Endothelial cell of umbilical vein (primary cell): ENCODE data around the gene KCNE4. TPM values are rescaled to one million over a fixed set of nuclear protein-coding genes. Genes with fewer than 3 reads are reported as not detected.

Source experiments
- BruUV-seq: library from RNA; stranded (reverse); fragments of 400-500 nt; replicated peaks from 2 replicates; lab custom pipeline; 2021; lab: Mats Ljungman, UMichigan
- CTCF ChIA-PET: fragments of 300-600, 350-600 bp; sonication (Branson Sonifier 250); formaldehyde crosslinking; loops from one replicate; lab custom pipeline; 2021; ENCODE audit warnings: antibody characterized with exemption, inconsistent platforms; lab: Charles Lee
- POLR2A ChIA-PET: fragments of 300-600, 350-600 bp; sonication (Branson Sonifier 250); formaldehyde crosslinking; loops from one replicate; lab custom pipeline; 2021; ENCODE audit warnings: antibody characterized with exemption, inconsistent platforms; lab: Charles Lee
- DNase-seq: peaks from one replicate; pipeline ENCODE4 v3.0.0-alpha.2; 2011; ENCODE audit warnings: low read depth, low spot score
- FAIRE-seq: peaks from 2 replicates; lab custom pipeline; 2011; peaks lifted over from hg19 to GRCh38; lab: Jason Lieb, UNC
- H2AFZ ChIP-seq: 2 replicates; pipeline ENCODE4 v1.6.0; 2012; ENCODE audit warnings: low read depth, low read length, control low read depth, inconsistent platforms
- H3K27ac ChIP-seq: 2 replicates; pipeline ENCODE4 v1.5.1; 2011; ENCODE audit warnings: low read depth, mild to moderate bottlenecking, control low read depth, low read length, moderate library complexity; ENCODE audit not compliant: insufficient read depth
- H3K27me3 ChIP-seq, 2 experiments: 2 replicates each; pipeline versions ENCODE4 v1.6.0 to v1.6.1; 2011; ENCODE audit warnings: low read length in 2 of 2, mixed read lengths in 1 of 2; ENCODE audit not compliant: control insufficient read depth in 2 of 2, insufficient read depth in 2 of 2
- H3K36me3 ChIP-seq, 2 experiments: 2 replicates in 1 of 2; 3 replicates in 1 of 2; pipeline ENCODE4 v1.5.1; 2011; ENCODE audit warnings: low read length in 2 of 2, mild to moderate bottlenecking in 1 of 2, moderate library complexity in 1 of 2; ENCODE audit not compliant: control insufficient read depth in 2 of 2, insufficient read depth in 2 of 2; ENCODE audit errors: extremely low read depth in 1 of 2
- H3K4me1 ChIP-seq: 3 replicates; pipeline ENCODE4 v1.5.1; 2011; ENCODE audit warnings: mild to moderate bottlenecking, low read length; ENCODE audit not compliant: control insufficient read depth, insufficient read depth; ENCODE audit errors: extremely low read depth
- H3K4me2 ChIP-seq: 2 replicates; pipeline ENCODE4 v1.6.1; 2011; ENCODE audit warnings: low read length, control low read depth, mixed read lengths; ENCODE audit not compliant: insufficient read depth
- H3K4me3 ChIP-seq, 3 experiments: fragments of 200-600 bp in 1 of 3; sonication (generic), shearing (Covaris generic) in 1 of 3; replicated peaks in 1 of 3; 2 replicates each; pipeline ENCODE4 v1.5.1; 2011 to 2016; ENCODE audit warnings: control low read depth in 3 of 3, low read length in 3 of 3, mild to moderate bottlenecking in 2 of 3, inconsistent platforms in 1 of 3, low read depth in 1 of 3, moderate library complexity in 1 of 3; ENCODE audit not compliant: insufficient read depth in 1 of 3
- H3K79me2 ChIP-seq: 2 replicates; pipeline ENCODE4 v1.6.0; 2012; ENCODE audit warnings: low read length, inconsistent platforms; ENCODE audit not compliant: control insufficient read depth, insufficient read depth
- H3K9ac ChIP-seq: replicated peaks from 2 replicates; pipeline ENCODE3; 2011; ENCODE audit warnings: low read length, control low read depth; ENCODE audit not compliant: insufficient read depth; ENCODE audit errors: extremely low read depth
- H3K9me1 ChIP-seq: replicated peaks from 3 replicates; pipeline ENCODE4 v1.6.0; 2011; ENCODE audit warnings: mild to moderate bottlenecking, low read length; ENCODE audit not compliant: control insufficient read depth, insufficient read depth; ENCODE audit errors: extremely low read depth
- H3K9me3 ChIP-seq: replicated peaks from 2 replicates; pipeline ENCODE4 v1.5.1; 2012; ENCODE audit warnings: low read length, inconsistent platforms; ENCODE audit not compliant: control insufficient read depth, insufficient read depth
- H4K20me1 ChIP-seq: replicated peaks from 2 replicates; pipeline ENCODE3; 2011; ENCODE audit warnings: mild to moderate bottlenecking, low read length; ENCODE audit not compliant: control insufficient read depth, insufficient read depth; ENCODE audit errors: extremely low read depth
- EZH2 ChIP-seq: IDR thresholded peaks from 2 replicates; pipeline ENCODE4 v1.6.1; 2012; ENCODE audit warnings: borderline replicate concordance, low read depth, mild to moderate bottlenecking, moderate library complexity, low read length, inconsistent platforms; ENCODE audit not compliant: severe bottlenecking
- FOS ChIP-seq: IDR thresholded peaks from 2 replicates; pipeline ENCODE4 v1.6.1; 2011; ENCODE audit warnings: mild to moderate bottlenecking, low read length, moderate library complexity, borderline replicate concordance; ENCODE audit not compliant: insufficient read depth
- GATA2 ChIP-seq: IDR thresholded peaks from 2 replicates; pipeline ENCODE4 v1.7.0; 2011; ENCODE audit warnings: low read depth, mild to moderate bottlenecking, moderate library complexity, mixed read lengths, low read length; ENCODE audit not compliant: insufficient read length, insufficient read depth
- JUN ChIP-seq: IDR thresholded peaks from 2 replicates; pipeline ENCODE4 v1.6.1; 2011; ENCODE audit warnings: borderline replicate concordance, low read depth; ENCODE audit not compliant: insufficient read length, insufficient read depth
- MAX ChIP-seq: IDR thresholded peaks from 2 replicates; pipeline ENCODE4 v1.6.1; 2011; ENCODE audit not compliant: insufficient read depth, insufficient read length
- MYC ChIP-seq: IDR thresholded peaks from one replicate; pipeline ENCODE4 v1.6.1; 2011; ENCODE audit warnings: mild to moderate bottlenecking, low read depth, low read length
- POLR2A ChIP-seq: IDR thresholded peaks from 2 replicates; pipeline ENCODE4 v1.6.1; 2012; ENCODE audit warnings: low read depth, mild to moderate bottlenecking, control low read depth, low read length
- POLR2AphosphoS5 ChIP-seq: IDR thresholded peaks from 2 replicates; pipeline ENCODE4 v1.6.1; 2012; ENCODE audit warnings: low read depth, mild to moderate bottlenecking, control low read depth, low read length, moderate library complexity; ENCODE audit not compliant: insufficient read depth
- dilution Hi-C: fragments of 300-500 bp; cut with MboI; formaldehyde crosslinking; loops from one replicate; pipeline ENCODE4 v1.15.0; 2019; ENCODE audit warnings: low sequenced_read_pairs; ENCODE audit not compliant: extremely low pct_ligation_motif_present
- intact Hi-C: fragments of 100-400 bp; cut with micrococcal nuclease; formaldehyde crosslinking; loops from one replicate; pipeline ENCODE4 v1.10.0; 2022
- polyA plus RNA-seq, 4 experiments: library from polyadenylated mRNA; depleted of rRNA in 3 of 4; stranded (reverse) in 3 of 4; unstranded in 1 of 4; fragments of >200 nt; gene quantifications; 2 replicates each; pipeline versions ENCODE4 v1.2.1 to v1.2.3, GENCODE V29; 2011 to 2012; ENCODE audit warnings: missing spikeins in 1 of 4
- total RNA-seq: library from RNA; stranded (reverse); gene quantifications from 2 replicates; pipeline ENCODE4 v1.2.3, GENCODE V29; 2021
- TF ChIP-seq, protein P1 (sequence below), 2 donors: IDR thresholded peaks; 1 replicate in 1 of 2; 2 replicates in 1 of 2; pipeline ENCODE4 v1.5.1; 2011; ENCODE audit warnings: low read length in 2 of 2, mild to moderate bottlenecking in 2 of 2, moderate library complexity in 2 of 2, control low read depth in 1 of 2, inconsistent platforms in 1 of 2, low read depth in 1 of 2; ENCODE audit not compliant: insufficient read depth in 1 of 2; ENCODE audit errors: extremely low read depth in 1 of 2

KCNE4 gene
- total and polyA plus RNA-seq, 2 donors (not counting 3 experiments of a cell fraction or from before 2014, with no cell fraction given): 0.01 TPM; not detected in 1

DNA sequence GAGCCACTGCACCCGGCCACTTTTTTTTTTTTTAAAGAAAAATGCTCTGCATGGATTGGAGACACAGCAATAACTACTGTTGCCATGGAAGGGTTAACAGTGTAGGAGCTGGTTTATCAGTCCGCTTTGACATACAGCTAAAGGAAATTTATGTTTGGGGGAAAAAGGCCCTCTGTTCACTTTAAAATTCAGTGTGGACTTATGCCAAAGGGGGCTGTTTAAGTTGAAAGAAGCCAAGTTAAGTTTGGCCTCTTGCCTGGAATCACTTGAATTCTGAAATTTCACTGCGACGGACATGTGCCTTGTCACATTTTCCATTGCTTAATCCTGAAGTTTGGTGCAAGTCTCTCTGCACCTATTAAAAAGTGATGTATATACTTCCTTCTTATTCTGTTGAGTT is 3.1 kb downstream of the KCNE4 start:
- POLR2A ChIA-PET: no interaction called here
- intact Hi-C loops: no loop called here

More for the DNA sequence above, 3.1 kb downstream of the KCNE4 start:
- Histone ChIP-seq H3K9ac (no peak overlapping the region), H3K79me2 (no peaks in the 10 kb centered on the region), H3K9me1 (no peaks in the 10 kb centered on the region), H3K27ac (no peak overlapping the region), H2AFZ (no peak overlapping the region), H3K4me1 (no peaks in the 10 kb centered on the region), H3K4me3 (no peak overlapping the region), H3K4me2 (no peak overlapping the region), H3K9me3 (no peaks in the 10 kb centered on the region), H4K20me1 (no peaks in the 10 kb centered on the region), H3K27me3 (peaks cover 7 to 10% of the 10 kb centered on the region in 2 experiments), H3K36me3 (no peaks in the 10 kb centered on the region)
- no peak for FAIRE-seq
- CTCF ChIA-PET: no interaction called here
- BruUV-seq: no TSS peak
- dilution Hi-C loops: no loop called here
- TF ChIP-seq GATA2 (no peak), EZH2 (no peak), JUN (no peak), FOS (no peak), MYC (no peak), POLR2A (no peak), MAX (no peak), POLR2AphosphoS5 (no peak)
- TF ChIP-seq, protein P1, sequence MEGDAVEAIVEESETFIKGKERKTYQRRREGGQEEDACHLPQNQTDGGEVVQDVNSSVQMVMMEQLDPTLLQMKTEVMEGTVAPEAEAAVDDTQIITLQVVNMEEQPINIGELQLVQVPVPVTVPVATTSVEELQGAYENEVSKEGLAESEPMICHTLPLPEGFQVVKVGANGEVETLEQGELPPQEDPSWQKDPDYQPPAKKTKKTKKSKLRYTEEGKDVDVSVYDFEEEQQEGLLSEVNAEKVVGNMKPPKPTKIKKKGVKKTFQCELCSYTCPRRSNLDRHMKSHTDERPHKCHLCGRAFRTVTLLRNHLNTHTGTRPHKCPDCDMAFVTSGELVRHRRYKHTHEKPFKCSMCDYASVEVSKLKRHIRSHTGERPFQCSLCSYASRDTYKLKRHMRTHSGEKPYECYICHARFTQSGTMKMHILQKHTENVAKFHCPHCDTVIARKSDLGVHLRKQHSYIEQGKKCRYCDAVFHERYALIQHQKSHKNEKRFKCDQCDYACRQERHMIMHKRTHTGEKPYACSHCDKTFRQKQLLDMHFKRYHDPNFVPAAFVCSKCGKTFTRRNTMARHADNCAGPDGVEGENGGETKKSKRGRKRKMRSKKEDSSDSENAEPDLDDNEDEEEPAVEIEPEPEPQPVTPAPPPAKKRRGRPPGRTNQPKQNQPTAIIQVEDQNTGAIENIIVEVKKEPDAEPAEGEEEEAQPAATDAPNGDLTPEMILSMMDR (IDR thresholded peaks at IDR 0.05; ENCODE audit: extremely low read depth in 1 of 2, insufficient read depth in 1 of 2, low read depth in 1 of 2, low read length in 2 of 2): no peak
- DNase-seq: peak; percentile 74
